NT2/D1 (cell line): ENCODE data around the gene ACKR3.

ENCODE experiments used
- SUZ12 ChIP-seq: IDR thresholded peaks from 2 replicates; pipeline ENCODE4 v1.6.1; 2011; ENCODE audit not compliant: insufficient read length, insufficient read depth; ENCODE audit errors: extremely low read depth
- YY1 ChIP-seq: IDR thresholded peaks from 2 replicates; pipeline ENCODE4 v1.6.1; 2011; ENCODE audit not compliant: insufficient read length, insufficient read depth

GRCh38 chr2:236600158-236600557, 30.5 kb downstream of the ACKR3 start:
- TF ChIP-seq SUZ12, result no peak
- TF ChIP-seq YY1, result no peak
